ENCODE results near the gene PPP4R4. TPM values are rescaled to one million over a fixed set of nuclear protein-coding genes. Genes with fewer than 3 reads are reported as not detected.
"Not testable (repeated sequence)": the region's sequence is repeated elsewhere in the genome, so short reads cannot be mapped to it uniquely, and the experiment has no call there.

The PPP4R4 gene
- total and polyA plus RNA-seq, 2 donors: 0.37 to 0.63 TPM

DNA sequence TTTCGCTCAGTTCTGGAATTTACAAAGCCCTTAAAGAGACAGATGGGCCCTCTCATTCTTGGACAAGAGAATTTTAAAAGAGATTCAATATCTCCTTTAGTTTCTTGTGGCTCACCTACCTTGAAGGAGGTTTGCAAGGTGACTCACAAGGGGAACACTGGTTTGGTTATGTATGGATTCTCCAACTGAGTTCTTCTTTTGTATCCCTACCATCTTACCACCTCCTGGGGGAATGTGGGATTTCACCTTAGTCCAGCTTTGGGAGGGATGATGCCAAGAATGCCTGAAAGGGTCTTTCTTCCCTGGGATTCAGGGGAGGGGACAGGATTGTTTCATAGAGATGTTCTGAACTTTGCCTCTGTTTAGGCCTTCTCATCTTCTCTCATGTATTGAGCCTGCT, 3.7 kb downstream of the PPP4R4 start:
- H3K36me3 ChIP-seq (ENCODE audit: insufficient read depth): no peaks in the 10 kb centered on the region

DNA sequence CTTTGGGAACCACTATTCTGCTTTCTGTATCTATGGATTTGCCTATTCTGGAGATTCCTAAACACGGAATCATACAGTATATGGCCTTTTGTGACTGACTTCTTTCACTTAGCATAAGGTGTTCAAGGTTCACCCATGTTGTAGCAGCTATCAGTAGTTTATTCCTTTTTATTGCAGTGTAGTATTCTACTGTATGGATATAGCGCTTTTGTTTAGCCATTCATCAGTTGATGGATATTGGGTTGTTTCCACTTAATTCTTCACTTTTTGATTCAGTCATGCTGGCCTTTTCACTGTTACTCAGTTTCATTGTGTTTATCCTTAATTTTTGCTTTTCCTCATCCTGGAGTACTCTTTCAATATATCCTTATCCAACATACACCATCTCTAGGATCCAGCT, 5.1 kb downstream of the PPP4R4 start:
- no peak overlapping the region for H3K27ac ChIP-seq (ENCODE audit: low read depth)
- H3K36me3 ChIP-seq (ENCODE audit: insufficient read depth): no peaks in the 10 kb centered on the region
- H3K4me1 ChIP-seq (ENCODE audit: insufficient read depth): no peaks in the 10 kb centered on the region
- no peak overlapping the region for H3K4me3 ChIP-seq (ENCODE audit: low read depth, low read length)
- no peak for DNase-seq (ENCODE audit: extremely low spot score)
- 90% methylated on average over 2 of the region's 2 CpGs for WGBS

More for the DNA sequence above, 3.7 kb downstream of the PPP4R4 start:
- WGBS: 71% methylated on average over 1 of the region's 1 CpG
- Histone ChIP-seq H3K27ac (ENCODE audit: low read depth) (no peak overlapping the region), H3K4me3 (ENCODE audit: low read depth, low read length) (no peak overlapping the region), H3K4me1 (ENCODE audit: insufficient read depth) (no peaks in the 10 kb centered on the region)
- DNase-seq (ENCODE audit: extremely low spot score): no peak

DNA sequence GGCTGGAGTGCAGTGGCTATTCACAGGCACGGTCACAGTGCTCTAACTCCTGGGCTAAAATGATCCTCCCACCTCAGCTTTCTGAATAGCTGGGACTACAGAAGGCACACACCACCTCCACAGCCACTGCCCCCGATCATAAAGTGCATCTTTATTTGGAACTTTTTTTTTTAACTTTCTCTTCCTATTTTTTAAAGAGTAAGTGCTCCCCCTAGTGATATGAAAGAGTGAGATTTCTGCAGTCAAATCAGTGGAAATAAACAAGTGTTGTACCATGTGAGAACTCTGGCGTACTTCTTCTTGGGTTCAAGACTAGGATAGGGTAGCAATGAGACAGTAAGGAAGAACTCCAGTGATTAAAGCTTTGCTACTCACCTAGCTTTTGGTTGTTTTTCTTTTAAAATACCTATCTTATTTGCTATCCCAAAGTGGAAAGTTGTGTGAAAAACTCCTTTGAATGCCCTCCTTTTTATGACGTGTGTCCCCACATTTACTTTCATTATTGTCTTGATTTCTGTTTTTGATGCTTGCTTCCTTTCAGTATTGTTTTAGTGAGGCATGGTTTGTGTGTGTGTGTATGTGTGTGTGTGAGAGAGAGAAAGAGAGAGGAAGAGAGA, 6.6 kb downstream of the PPP4R4 start:
- Histone ChIP-seq H3K36me3 (ENCODE audit: insufficient read depth) (no peaks in the 10 kb centered on the region), H3K4me1 (ENCODE audit: insufficient read depth) (no peaks in the 10 kb centered on the region), H3K4me3 (ENCODE audit: low read depth, low read length) (no peak overlapping the region), H3K27ac (ENCODE audit: low read depth) (no peak overlapping the region)
- WGBS: 15% methylated on average over 4 of the region's 4 CpGs
- DNase-seq (ENCODE audit: extremely low spot score): peak; percentile 17

DNA sequence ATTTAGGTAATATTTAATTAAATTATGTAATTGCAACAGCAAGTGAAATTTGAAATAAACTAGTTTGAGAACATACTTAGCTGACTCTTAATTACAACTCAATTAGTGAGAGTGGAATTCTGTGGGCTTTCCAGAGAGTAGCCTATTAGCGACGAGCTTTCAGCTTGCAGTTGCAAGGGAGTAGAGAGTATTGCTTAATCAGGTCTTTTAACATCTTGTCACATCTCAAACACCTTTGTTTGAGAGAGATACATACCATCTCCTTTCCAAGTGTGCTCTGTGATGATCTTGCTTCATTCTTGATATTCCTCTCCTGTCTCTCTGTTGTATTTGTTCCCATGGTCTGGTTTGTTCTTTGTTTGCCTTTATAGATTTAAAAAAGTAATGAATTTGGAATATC, 7.7 kb downstream of the PPP4R4 start:
- no peaks in the 10 kb centered on the region for H3K36me3 ChIP-seq (ENCODE audit: insufficient read depth)
- 76% methylated on average over 2 of the region's 2 CpGs for WGBS
- DNase-seq (ENCODE audit: extremely low spot score): no peak
- H3K4me1 ChIP-seq (ENCODE audit: insufficient read depth): no peaks in the 10 kb centered on the region
- H3K4me3 ChIP-seq (ENCODE audit: low read depth, low read length): no peak overlapping the region
- H3K27ac ChIP-seq (ENCODE audit: low read depth): no peak overlapping the region

DNA sequence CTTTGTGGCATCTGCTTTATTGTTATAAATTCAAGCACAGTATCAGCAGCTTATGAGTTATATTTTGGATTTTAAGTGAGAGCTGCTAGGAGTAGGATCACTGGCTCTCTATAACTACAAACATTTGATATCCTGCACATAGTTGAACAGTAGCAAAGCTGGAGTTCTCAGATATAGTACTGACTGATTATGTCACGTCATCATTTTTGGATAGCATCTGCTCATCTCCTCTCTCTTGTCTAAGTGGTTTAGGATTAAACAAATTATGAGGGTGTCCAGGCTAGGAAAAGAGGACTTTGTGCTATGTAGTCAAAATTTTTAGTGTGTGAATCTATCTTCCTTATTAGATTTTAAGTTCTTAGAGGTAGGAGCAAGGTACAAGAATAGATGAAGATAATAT, 18.4 kb downstream of the PPP4R4 start:
- DNase-seq (ENCODE audit: extremely low spot score): no peak
- Histone ChIP-seq H3K27ac (ENCODE audit: low read depth) (no peak overlapping the region), H3K36me3 (ENCODE audit: insufficient read depth) (no peaks in the 10 kb centered on the region), H3K4me1 (ENCODE audit: insufficient read depth) (no peaks in the 10 kb centered on the region), H3K4me3 (ENCODE audit: low read depth, low read length) (no peak overlapping the region)
- 55% methylated on average over 1 of the region's 1 CpG for WGBS

DNA sequence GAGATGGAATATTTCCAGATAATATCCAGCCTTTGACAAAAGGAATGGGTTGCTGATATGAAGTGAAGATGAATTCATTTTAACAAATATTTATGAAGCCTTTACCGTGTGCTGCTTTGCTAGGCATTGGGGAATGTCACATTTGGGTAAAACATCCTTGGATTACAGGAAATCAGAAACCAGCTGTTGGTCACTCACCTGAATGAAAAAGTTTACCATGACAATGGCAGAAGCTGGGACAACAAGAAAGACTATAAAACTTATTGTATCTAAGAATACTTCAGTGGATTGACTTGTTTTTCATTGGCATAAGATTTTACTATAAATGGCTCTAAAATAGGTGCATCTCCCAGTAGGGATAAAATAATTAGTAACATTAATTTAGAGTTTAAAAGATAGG, 19.7 kb downstream of the PPP4R4 start:
- Histone ChIP-seq H3K27ac (ENCODE audit: low read depth) (no peak overlapping the region), H3K4me1 (ENCODE audit: insufficient read depth) (no peaks in the 10 kb centered on the region), H3K4me3 (ENCODE audit: low read depth, low read length) (no peak overlapping the region), H3K36me3 (ENCODE audit: insufficient read depth) (no peaks in the 10 kb centered on the region)
- no peak for DNase-seq (ENCODE audit: extremely low spot score)
- 21% methylated on average over 1 of the region's 1 CpG for whole genome bisulfite sequencing

DNA sequence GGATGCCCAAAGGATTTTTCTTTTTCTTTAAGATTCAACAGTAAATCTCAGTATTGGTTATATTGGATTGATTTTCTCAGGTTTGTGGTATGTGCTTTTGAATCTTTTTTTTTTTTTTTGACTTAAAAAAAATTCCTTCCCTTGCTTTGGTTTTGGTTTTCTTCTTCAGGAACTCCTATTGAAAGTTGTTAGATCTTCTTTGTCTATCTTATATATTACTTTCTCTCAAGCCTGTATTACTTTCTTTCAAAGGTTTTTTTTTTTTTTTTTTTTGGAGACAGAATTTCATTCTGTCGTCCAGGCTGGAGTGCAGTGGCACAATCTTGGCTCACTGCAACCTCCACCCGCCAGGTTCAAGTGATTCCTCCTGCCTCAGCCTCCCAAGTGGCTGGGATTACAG, 21.9 kb downstream of the PPP4R4 start:
- no peaks in the 10 kb centered on the region for H3K36me3 ChIP-seq (ENCODE audit: insufficient read depth)
- no peak overlapping the region for H3K4me3 ChIP-seq (ENCODE audit: low read depth, low read length)
- no peaks in the 10 kb centered on the region for H3K4me1 ChIP-seq (ENCODE audit: insufficient read depth)
- H3K27ac ChIP-seq (ENCODE audit: low read depth): no peak overlapping the region
- WGBS: 83% methylated on average over 2 of the region's 2 CpGs
- no peak for DNase-seq (ENCODE audit: extremely low spot score)

DNA sequence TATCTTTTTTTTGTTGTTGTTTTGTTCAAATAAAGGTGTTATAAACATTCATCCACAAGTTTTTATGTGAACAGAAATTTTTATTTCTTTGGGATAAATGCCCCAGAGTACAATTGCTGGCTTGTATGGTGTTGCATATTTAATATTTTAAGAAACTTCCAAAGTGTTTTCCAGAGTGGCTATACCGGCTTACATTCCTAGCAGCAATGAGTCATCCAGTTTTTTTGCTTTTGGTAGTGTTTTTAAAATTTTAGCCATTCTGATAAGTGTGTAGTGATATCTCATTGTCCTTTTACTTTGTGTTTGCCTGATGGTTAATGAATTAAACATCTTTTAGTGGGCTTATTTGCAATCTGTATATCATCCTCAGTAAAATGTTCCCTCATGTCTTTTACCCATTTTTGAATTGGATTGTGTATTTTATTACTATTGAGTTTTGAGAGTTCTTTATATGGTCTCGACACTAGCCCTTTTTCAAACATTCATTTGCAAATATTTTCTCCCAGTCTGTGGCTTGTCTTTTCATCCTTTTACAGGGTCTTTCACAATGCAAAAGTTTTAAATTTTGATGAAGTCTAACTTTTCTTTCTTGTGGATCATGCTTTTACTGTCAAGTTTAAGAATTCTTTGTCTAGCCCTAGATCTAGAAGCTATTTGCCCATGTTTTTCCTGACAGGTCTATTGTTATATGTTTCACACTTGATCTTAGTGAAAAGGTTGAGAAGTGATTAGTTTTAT, 29.5 kb downstream of the PPP4R4 start:
- Histone ChIP-seq H3K27ac (ENCODE audit: low read depth) (no peak overlapping the region), H3K4me3 (ENCODE audit: low read depth, low read length) (no peak overlapping the region), H3K36me3 (ENCODE audit: insufficient read depth) (no peaks in the 10 kb centered on the region), H3K4me1 (ENCODE audit: insufficient read depth) (no peaks in the 10 kb centered on the region)
- WGBS: 70% methylated on average over 2 of the region's 2 CpGs
- DNase-seq (ENCODE audit: extremely low spot score): no peak

DNA sequence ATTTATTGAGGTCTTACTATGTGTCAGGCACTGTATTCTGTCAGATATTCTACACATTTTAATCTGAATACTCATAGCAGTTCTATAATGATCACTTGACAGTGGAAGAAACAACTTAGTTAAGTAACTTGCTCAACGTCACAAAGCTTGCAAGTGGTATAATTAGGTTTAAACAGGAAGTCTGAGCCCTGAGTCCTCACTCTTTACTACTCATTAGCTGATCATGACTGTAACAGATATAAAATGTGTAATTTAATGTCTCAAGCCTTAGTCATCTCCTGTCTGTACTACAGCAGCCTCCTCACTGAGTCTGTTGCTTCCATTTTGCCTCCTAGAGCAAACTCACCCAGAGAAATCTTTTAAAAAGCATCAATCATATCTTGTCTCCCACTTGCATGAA, 38.9 kb downstream of the PPP4R4 start:
- H3K27ac ChIP-seq (ENCODE audit: low read depth): no peak overlapping the region
- no peak for DNase-seq (ENCODE audit: extremely low spot score)
- H3K4me3 ChIP-seq (ENCODE audit: low read depth, low read length): no peak overlapping the region
- 73% methylated on average over 1 of the region's 1 CpG for WGBS
- no peaks in the 10 kb centered on the region for H3K36me3 ChIP-seq (ENCODE audit: insufficient read depth)
- H3K4me1 ChIP-seq (ENCODE audit: insufficient read depth): no peaks in the 10 kb centered on the region

DNA sequence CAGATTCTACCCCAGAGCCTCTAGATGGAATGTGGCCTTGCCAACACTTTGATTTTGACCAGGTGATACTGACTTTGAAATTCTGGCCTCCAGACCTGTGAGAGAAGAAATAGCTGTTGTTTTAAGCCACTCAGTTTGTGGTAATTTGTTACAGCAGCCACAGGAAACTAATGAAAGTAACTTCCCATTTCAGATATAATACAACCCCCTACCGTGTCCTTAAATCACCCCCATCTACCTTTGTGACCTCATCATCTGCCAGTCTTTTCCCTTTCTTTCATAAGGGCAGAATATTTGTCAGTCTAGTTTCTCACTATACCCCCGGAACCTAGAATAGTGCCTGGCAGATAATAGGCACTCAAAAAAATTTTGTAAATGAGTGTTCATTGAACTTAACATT, 39.6 kb downstream of the PPP4R4 start:
- H3K27ac ChIP-seq (ENCODE audit: low read depth): no peak overlapping the region
- DNase-seq (ENCODE audit: extremely low spot score): no peak
- no peaks in the 10 kb centered on the region for H3K36me3 ChIP-seq (ENCODE audit: insufficient read depth)
- 49% methylated on average over 2 of the region's 2 CpGs for WGBS
- H3K4me1 ChIP-seq (ENCODE audit: insufficient read depth): no peaks in the 10 kb centered on the region
- no peak overlapping the region for H3K4me3 ChIP-seq (ENCODE audit: low read depth, low read length)

DNA sequence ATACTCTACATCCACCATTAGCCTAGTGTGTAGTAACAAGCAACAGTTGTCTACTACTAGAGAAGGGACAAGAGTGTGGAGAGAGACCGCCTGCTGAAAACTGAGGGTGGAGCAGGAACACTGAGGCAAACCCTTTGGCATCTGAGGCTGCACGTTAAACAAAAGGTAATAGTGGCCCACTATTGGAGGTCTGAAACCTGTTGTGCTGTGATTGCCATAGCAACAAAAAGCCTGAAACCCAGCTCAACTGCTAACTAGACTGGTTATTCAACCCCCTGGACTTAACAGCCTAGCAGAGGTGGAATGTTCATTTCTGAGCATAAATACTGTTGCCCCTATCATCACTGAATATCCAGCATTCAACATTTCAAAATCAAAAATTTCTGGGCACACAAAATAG, 43.0 kb downstream of the PPP4R4 start:
- DNase-seq (ENCODE audit: extremely low spot score): no peak
- H3K27ac ChIP-seq (ENCODE audit: low read depth): no peak overlapping the region
- H3K36me3 ChIP-seq (ENCODE audit: insufficient read depth): no peaks in the 10 kb centered on the region
- 70% methylated on average over 2 of the region's 2 CpGs for WGBS
- no peaks in the 10 kb centered on the region for H3K4me1 ChIP-seq (ENCODE audit: insufficient read depth)
- no peak overlapping the region for H3K4me3 ChIP-seq (ENCODE audit: low read depth, low read length)

DNA sequence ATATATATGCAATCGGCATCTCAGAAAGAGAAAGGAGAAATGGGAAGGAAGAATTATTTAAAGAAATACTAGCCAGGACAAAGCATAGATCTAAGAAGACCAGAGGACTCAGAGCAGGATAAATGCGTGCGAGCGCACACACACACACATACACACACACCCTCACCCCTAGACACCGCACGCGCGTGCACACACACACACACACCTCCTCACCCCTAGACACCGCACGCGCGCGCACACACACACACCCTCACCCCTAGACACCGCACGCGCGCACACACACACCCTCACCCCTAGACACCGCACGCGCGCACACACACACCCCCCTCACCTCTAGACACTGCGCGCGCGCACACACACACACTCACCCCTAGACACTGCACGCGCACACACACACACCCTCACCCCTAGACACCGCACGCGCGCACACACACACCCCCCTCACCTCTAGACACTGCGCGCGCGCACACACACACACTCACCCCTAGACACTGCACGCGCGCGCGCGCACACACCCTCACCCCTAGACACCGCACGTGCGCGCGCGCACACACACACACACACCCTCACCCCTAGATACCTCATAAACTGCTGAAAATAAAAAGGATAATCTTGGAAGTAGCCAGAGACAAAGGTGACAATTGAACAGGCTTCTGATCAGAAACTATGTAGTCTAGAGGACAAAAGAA, 44.2 kb downstream of the PPP4R4 start:
- H3K4me1 ChIP-seq (ENCODE audit: insufficient read depth); H3K36me3 ChIP-seq (ENCODE audit: insufficient read depth); DNase-seq (ENCODE audit: extremely low spot score); H3K27ac ChIP-seq (ENCODE audit: low read depth); H3K4me3 ChIP-seq (ENCODE audit: low read depth, low read length): not testable (repeated sequence)
- WGBS: 82% methylated on average over 47 of the region's 47 CpGs

DNA sequence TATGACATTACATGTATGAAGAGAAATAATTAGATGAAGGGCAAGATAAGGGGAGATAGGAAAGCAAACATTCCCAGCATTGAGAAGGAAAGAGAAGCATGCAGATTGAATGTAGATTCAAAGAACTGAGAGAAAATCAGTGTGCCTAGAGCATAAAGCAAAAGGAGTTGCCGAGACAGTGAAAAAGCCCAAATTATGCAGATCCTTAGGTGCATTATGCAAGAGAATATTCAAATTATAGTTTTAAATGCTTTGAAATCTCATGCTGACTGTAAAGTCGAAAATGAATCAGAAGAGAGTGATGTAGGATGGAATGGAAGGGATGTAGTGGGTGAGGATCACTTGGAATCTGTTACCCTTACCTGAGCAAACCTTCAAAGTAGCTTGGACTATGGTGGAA, 49.9 kb downstream of the PPP4R4 start:
- Histone ChIP-seq H3K27ac (ENCODE audit: low read depth) (no peak overlapping the region), H3K4me3 (ENCODE audit: low read depth, low read length) (no peak overlapping the region), H3K4me1 (ENCODE audit: insufficient read depth) (no peaks in the 10 kb centered on the region), H3K36me3 (ENCODE audit: insufficient read depth) (no peaks in the 10 kb centered on the region)
- DNase-seq (ENCODE audit: extremely low spot score): no peak
- WGBS: 79% methylated on average over 2 of the region's 2 CpGs

Data from urinary bladder (tissue), 4 donors.